ENCODE measurements around the gene CRIM1.

DNA sequence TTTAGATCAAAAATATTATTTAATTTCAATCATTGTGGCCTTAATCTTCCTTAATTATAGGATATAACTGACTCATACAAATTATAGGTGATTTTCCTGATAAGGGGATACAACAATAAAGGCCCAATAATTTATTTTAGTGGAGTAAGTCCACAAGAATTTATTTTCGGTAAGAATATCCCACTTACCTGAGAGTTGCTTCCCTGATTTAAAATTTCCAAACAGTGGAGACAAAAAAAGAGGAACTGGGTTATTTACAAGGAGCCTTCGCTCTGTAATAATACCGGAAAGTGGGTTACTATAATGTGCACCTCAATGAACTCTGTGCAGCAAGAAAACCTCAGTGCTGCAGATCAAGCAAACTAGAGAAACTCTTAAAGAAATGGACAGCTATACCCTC lies 200.2 kb downstream of the CRIM1 start:
- TF ChIP-seq EZH2 (IDR thresholded peaks at IDR 0.05; ENCODE audit: low read depth, low read length, severe bottlenecking) (no peak), CEBPB (IDR thresholded peaks at IDR 0.05; ENCODE audit: low read depth, low read length) (no peak), EP300 (IDR thresholded peaks at IDR 0.05; ENCODE audit: borderline replicate concordance in 1 of 2, low read depth in 2 of 2, low read length in 2 of 2) (no peak), RAD21 (IDR thresholded peaks at IDR 0.05 in 1 of 2, conservative IDR thresholded peaks at IDR 0.05 in 1 of 2; ENCODE audit: low read depth in 2 of 2, low read length in 2 of 2) (no peak)
- TF ChIP-seq, protein P1, sequence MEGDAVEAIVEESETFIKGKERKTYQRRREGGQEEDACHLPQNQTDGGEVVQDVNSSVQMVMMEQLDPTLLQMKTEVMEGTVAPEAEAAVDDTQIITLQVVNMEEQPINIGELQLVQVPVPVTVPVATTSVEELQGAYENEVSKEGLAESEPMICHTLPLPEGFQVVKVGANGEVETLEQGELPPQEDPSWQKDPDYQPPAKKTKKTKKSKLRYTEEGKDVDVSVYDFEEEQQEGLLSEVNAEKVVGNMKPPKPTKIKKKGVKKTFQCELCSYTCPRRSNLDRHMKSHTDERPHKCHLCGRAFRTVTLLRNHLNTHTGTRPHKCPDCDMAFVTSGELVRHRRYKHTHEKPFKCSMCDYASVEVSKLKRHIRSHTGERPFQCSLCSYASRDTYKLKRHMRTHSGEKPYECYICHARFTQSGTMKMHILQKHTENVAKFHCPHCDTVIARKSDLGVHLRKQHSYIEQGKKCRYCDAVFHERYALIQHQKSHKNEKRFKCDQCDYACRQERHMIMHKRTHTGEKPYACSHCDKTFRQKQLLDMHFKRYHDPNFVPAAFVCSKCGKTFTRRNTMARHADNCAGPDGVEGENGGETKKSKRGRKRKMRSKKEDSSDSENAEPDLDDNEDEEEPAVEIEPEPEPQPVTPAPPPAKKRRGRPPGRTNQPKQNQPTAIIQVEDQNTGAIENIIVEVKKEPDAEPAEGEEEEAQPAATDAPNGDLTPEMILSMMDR (IDR thresholded peaks at IDR 0.05; ENCODE audit: control extremely low read depth in 1 of 3, insufficient read depth in 1 of 3, low read depth in 1 of 3, low read length in 3 of 3): no peak
